ENCODE results near the gene GAB2.

The GAB2 gene

DNA sequence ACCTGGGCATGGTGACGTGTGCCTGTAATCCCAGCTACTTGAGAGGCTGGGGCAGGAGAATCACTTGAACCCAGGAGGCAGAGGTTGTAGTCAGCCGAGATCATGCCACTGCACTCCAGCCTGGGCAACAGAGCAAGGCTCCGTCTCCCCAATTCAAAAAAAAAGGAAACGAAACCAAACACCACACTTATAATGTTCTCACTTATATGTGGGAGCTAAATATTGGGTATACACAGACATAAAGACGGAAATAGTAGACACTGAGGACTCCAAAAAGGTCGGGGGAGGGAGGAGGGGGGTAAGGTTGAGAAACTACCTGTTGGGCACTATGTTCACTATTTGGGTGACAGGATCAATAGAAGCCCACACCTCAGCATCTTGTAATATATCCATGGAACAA lies 94.3 kb downstream of the GAB2 start:
- TF ChIP-seq, protein P1, sequence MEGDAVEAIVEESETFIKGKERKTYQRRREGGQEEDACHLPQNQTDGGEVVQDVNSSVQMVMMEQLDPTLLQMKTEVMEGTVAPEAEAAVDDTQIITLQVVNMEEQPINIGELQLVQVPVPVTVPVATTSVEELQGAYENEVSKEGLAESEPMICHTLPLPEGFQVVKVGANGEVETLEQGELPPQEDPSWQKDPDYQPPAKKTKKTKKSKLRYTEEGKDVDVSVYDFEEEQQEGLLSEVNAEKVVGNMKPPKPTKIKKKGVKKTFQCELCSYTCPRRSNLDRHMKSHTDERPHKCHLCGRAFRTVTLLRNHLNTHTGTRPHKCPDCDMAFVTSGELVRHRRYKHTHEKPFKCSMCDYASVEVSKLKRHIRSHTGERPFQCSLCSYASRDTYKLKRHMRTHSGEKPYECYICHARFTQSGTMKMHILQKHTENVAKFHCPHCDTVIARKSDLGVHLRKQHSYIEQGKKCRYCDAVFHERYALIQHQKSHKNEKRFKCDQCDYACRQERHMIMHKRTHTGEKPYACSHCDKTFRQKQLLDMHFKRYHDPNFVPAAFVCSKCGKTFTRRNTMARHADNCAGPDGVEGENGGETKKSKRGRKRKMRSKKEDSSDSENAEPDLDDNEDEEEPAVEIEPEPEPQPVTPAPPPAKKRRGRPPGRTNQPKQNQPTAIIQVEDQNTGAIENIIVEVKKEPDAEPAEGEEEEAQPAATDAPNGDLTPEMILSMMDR (conservative IDR thresholded peaks at IDR 0.05; ENCODE audit: low read depth, low read length) = no peak
- DNase-seq (ENCODE audit: low read depth) = no peak

DNA sequence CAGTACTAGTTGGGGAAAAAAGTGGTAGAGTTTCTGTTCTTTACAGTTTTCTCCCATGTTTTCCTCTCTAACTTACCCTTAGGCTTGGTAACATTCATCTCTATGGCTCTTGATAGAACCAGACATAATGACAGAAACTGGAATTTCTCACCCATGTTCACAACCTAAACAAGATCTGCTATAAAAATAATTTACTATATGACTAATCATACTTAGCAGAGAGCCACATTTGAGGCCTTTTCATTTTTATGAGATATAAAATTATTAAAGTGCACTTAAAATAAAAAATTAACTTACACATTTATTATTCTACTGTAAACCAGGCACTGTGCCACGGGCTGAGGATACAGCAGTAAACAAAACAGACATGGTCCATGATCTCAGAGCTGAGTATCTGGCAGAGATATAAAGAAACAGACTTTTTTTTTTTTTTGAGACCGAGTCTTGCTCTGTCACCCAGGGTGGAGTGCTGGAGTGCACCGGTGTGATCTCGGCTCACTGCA lies 98.1 kb downstream of the GAB2 start:
- no peak for DNase-seq (ENCODE audit: low read depth)
- TF ChIP-seq, protein P1 (conservative IDR thresholded peaks at IDR 0.05; ENCODE audit: low read depth, low read length) = no peak
- H3K4me3 ChIP-seq (ENCODE audit: low read depth, low read length) = no peak overlapping the region

More for the DNA sequence above, 94.3 kb downstream of the GAB2 start:
- no peak overlapping the region for H3K4me3 ChIP-seq (ENCODE audit: low read depth, low read length)

DNA sequence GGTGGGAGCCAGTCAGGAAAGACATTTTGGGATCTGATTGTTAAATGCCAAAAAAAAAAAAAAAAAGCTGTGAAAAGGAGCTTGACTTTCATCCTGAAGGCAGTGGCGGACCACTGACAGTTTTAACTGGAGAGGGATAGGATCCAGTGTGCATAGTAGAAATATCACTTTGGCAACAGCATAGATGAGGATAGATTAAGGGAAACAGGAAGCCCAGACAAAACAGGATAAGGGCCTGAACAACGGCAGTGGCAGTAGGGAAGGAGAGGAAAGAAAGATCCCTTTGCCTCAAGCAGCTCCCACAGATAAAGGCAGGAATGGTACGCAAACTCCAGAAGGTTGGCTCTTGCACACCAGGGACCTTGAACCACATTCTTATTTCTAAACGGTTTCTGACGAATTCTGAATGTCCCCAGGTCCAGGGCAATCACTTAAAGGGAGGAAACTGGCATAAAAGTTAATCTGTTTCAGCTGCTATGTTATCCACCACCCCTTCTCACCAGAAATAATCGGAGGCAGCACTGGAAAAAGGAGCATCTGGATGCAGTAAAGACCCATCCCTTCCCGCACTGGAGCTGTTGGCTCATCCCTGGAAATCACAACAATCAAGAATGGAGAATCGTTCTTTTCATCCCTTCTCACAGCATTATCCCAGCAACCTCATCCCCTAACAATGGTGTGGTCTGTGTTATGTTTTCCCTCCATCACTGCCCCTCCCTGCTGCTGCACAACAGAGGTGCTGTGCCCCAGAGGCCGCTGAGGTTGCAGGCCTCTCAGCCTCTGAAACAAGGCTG lies 99.1 kb downstream of the GAB2 start:
- no peak overlapping the region for H3K4me3 ChIP-seq (ENCODE audit: low read depth, low read length)
- TF ChIP-seq, protein P1 (conservative IDR thresholded peaks at IDR 0.05; ENCODE audit: low read depth, low read length) = no peak
- no peak for DNase-seq (ENCODE audit: low read depth)

DNA sequence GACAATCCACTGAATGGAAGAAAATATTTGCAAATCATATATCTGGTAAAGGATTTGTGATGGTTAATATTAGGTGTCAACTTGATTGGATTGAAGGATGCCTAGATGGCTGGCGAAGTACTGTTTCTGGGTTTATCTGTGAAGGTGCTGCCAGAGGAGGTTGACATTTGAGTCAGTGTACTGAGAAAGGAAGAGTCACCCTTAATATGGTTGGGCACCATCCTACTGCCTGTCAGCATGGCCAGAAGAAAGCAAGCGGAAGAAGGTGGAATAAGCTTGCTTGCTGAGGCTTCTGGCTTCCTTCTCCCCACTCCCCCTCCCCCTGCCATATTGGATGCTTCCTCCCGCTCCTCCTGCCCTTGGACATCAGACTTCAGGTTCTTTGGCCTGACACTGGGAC lies 101.9 kb downstream of the GAB2 start:
- TF ChIP-seq, protein P1 (conservative IDR thresholded peaks at IDR 0.05; ENCODE audit: low read depth, low read length) = no peak
- no peak overlapping the region for H3K4me3 ChIP-seq (ENCODE audit: low read depth, low read length)
- no peak for DNase-seq (ENCODE audit: low read depth)

DNA sequence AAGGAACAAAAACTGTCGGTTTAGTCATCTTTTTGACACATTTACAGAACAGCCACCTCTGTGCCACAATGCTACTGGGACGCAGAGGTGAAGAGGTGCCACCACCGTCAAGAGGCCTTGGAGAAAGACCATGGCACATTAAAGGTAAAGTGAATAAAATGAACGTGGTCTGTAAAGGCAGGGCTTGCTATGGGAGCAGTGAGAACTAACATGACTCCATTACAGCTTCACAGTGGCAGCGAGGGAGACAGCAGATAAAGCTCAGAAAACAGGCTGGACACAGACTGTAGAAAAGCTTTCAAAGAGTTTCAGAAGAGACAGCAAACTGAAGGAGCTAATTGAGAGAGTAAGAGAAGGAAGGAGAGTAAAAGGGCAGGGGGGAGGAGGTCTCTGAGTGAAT lies 102.9 kb downstream of the GAB2 start:
- no peak for DNase-seq (ENCODE audit: low read depth)
- TF ChIP-seq, protein P1 (conservative IDR thresholded peaks at IDR 0.05; ENCODE audit: low read depth, low read length) = no peak
- no peak overlapping the region for H3K4me3 ChIP-seq (ENCODE audit: low read depth, low read length)

DNA sequence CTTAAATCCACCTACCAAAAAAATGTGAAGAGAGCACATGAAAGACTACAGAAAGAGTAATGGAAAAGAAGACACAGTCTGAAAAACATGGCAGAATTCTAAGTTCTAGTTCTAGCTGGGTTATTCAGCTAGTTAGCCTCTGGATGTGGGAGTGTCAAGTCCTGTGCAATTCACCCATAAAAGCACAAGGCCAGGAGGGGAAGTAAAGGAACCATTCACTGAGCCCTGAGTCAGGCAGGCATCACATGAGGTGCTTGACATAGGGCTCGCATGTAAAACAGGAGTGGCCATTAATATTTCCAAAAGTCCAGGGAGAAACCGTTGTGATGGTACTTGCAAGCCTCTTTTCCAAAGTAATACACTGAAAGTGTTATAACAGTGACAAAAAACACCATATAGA lies 103.7 kb downstream of the GAB2 start:
- no peak for DNase-seq (ENCODE audit: low read depth)
- H3K4me3 ChIP-seq (ENCODE audit: low read depth, low read length) = no peak overlapping the region
- TF ChIP-seq, protein P1 (conservative IDR thresholded peaks at IDR 0.05; ENCODE audit: low read depth, low read length) = no peak

Data from choroid plexus epithelial cell (primary cell).